Pancreas (tissue), 10 donors: ENCODE results near the gene CELF4. TPM values are rescaled to one million over a fixed set of nuclear protein-coding genes. Genes with fewer than 3 reads are reported as not detected.
A peak's percentile ranks its signal among the peaks of the same experiment; 100 is the strongest.

ENCODE experiments used
- ATAC-seq, 4 donors: fragments of 200-7000 bp; cut with Tn5 transposase; one replicate each; pipeline versions ENCODE4 v1.8.0 to v1.9.1; 2020; ENCODE audit warnings: mild to moderate bottlenecking in 4 of 4, moderate library complexity in 4 of 4
- DNase-seq, 6 donors: peaks; one replicate each; pipeline ENCODE4 v3.0.0-alpha.2; 2020
- FAIRE-seq: peaks from 2 replicates; lab custom pipeline; 2012; peaks lifted over from hg19 to GRCh38; lab: Jason Lieb, UNC
- H3K27ac ChIP-seq, 4 donors: fragments of 200-600 bp; sonication (generic); 1 replicate in 3 of 4; 2 replicates in 1 of 4; pipeline versions ENCODE4 v1.5.0 to v1.8.0; 2020
- H3K27me3 ChIP-seq, 4 donors: fragments of 200-600 bp; one replicate each; pipeline ENCODE4 v1.8.0; 2021
- H3K36me3 ChIP-seq, 3 donors: fragments of 200-600 bp; sonication (generic) in 1 of 3; one replicate each; pipeline versions ENCODE4 v1.5.0 to v1.8.0; 2020 to 2021
- H3K4me1 ChIP-seq, 3 donors: fragments of 200-600 bp; one replicate each; pipeline ENCODE4 v1.8.0; 2021
- H3K4me3 ChIP-seq, 4 donors: fragments of 200-600 bp; sonication (generic) in 2 of 4; one replicate each; pipeline versions ENCODE4 v1.5.0 to v1.8.0; 2020 to 2021
- H3K9me3 ChIP-seq, 4 donors: fragments of 200-600 bp; one replicate each; pipeline ENCODE4 v1.8.0; 2021
- WGBS, 2 donors: extraction: QIAGEN DNeasy Blood & Tissue Kit; methylation state at CpG; one replicate each; pipeline ENCODE4 v1.1.7; 2013; 5-methylcytosine and 5-hydroxymethylcytosine counted together
- intact Hi-C, 3 donors: fragments of 100-400 bp; cut with DNase I; formaldehyde crosslinking; loops; one replicate each; pipeline versions ENCODE4 v1.11.1 to v1.14.2; 2022
- polyA plus RNA-seq, 2 donors: library from polyadenylated mRNA; stranded (reverse); fragments of 200-250 nt; gene quantifications; one replicate each; pipeline ENCODE4 v1.2.3, GENCODE V29; 2013
- total RNA-seq, 6 donors: library from RNA; stranded (reverse); fragmentation: NEBNext Ultra II Directional in 4 of 6; extraction: Animal tissue kit (Norgen Biotek cat#: 25700) in 4 of 6; gene quantifications; one replicate each; pipeline versions ENCODE4 v1.2.1 to v1.2.4, GENCODE V29; 2021 to 2023
- TF ChIP-seq, protein P1 (sequence below), 4 donors: fragments of 200-600 bp; sonication (generic) in 3 of 4; IDR thresholded peaks; one replicate each; pipeline versions ENCODE4 v1.5.0 to v1.8.0; 2021; ENCODE audit warnings: antibody characterized with exemption in 4 of 4
- donor health status: healthy with polysubstance abuse.
- donor health status: DM: no; HTN: no; CAD: no; lungs with moderate emphysema.
- donor health status: DM: no; HTN: no; CAD: no.
- donor health status: control.
- donor health status: control.
- donor health status: Bipolar disorder and iron deficiency.
- donor health status: DM: yes; HTN: yes; CAD: no.
- donor health status: DM: no; HTN: no; CAD: no.
- donor health status: DM: no; HTN: no; CAD: no.
- donor health status: DM: yes; HTN: yes; CAD: no.

CELF4 gene
- total and polyA plus RNA-seq, 8 donors, result 1.0 to 10.0 (median 2.8) TPM

DNA sequence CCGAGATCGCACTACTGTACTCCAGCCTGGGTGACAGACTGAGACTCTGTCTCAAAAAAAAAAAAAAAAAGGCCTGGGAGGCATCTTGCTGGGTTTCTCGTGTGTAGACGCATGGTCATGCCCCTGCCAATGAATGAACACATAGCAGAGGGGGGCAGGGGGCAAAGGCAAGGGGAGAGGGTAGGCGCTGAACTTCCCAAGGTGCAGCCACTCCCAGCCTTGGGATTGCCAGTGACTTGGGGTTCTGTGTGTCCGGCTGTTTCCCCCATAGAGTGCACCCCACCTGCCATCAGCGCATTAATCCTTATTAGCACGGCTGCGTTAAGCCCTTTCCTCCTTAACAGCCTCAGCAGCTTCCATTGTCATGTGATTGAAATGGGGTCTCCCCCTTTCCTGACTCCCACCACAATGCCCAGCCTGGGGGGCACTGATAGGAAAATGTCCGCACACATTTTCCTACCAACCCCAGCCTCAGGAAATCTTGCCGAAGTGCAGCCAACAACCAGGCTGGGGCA, 225.8 kb downstream of the CELF4 start:
- Histone ChIP-seq H3K27ac (no peak overlapping the region), H3K27me3 (no peaks in the 10 kb centered on the region), H3K4me3 (no peak overlapping the region), H3K36me3 (no peaks in the 10 kb centered on the region), H3K9me3 (no peaks in the 10 kb centered on the region), H3K4me1 (no peaks in the 10 kb centered on the region)
- TF ChIP-seq, protein P1, sequence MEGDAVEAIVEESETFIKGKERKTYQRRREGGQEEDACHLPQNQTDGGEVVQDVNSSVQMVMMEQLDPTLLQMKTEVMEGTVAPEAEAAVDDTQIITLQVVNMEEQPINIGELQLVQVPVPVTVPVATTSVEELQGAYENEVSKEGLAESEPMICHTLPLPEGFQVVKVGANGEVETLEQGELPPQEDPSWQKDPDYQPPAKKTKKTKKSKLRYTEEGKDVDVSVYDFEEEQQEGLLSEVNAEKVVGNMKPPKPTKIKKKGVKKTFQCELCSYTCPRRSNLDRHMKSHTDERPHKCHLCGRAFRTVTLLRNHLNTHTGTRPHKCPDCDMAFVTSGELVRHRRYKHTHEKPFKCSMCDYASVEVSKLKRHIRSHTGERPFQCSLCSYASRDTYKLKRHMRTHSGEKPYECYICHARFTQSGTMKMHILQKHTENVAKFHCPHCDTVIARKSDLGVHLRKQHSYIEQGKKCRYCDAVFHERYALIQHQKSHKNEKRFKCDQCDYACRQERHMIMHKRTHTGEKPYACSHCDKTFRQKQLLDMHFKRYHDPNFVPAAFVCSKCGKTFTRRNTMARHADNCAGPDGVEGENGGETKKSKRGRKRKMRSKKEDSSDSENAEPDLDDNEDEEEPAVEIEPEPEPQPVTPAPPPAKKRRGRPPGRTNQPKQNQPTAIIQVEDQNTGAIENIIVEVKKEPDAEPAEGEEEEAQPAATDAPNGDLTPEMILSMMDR (IDR thresholded peaks at IDR 0.05), result no peak
- 63 to 74% methylated on average over 11 of the region's 11 CpGs for WGBS, 2 donors
- DNase-seq (no peak), ATAC-seq (no peak), FAIRE-seq (no peak)
- intact Hi-C loops, result loop anchor here in 2 of 3 donors (10.0 kb wide), 2 partner anchors 195 to 205 kb away; no protein-coding TSS in a partner anchor

DNA sequence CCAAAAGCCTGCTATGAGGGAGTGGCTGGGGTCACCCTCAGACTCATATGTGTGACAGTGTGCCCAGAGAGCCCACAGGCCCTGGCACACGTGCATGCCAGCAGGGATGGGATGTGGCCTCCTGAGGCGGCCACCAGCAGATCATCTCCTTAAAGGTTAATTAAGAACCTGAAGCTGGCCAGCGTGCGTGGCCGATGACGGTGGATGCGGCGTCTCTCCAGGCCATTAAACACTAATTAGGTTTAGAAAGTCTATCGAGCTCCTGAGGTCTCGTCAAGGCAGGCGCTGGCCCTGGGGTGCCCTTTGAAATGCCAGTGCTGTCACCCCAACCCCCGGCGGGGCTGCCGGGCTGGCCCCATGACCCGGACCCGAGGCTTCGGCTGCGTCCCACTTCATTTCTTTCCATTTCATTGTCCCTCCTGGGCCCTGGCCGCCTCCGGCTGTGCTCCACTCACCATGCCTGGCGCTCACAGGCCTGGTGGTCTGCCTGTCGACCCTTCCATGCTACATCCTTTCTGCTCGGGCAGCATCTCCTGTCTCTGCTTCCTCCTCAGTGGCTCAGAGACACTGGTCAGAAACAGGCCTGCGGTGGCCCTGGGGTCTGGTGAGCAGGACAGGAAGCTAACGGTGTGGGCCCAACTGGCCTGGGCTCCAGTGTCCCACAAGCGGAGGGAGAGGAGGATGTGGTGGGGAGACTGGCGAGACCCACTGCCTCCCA, 228.9 kb downstream of the CELF4 start:
- Histone ChIP-seq H3K36me3 (no peaks in the 10 kb centered on the region), H3K27ac (no peak overlapping the region), H3K4me3 (no peak overlapping the region), H3K27me3 (no peaks in the 10 kb centered on the region), H3K4me1 (no peaks in the 10 kb centered on the region), H3K9me3 (no peaks in the 10 kb centered on the region)
- TF ChIP-seq, protein P1 (IDR thresholded peaks at IDR 0.05), result no peak
- WGBS, 2 donors, result 79 to 85% methylated on average over 27 of the region's 27 CpGs
- no peak for DNase-seq
- ATAC-seq, result no peak
- intact Hi-C loops, result no loop called here
- no peak for FAIRE-seq

DNA sequence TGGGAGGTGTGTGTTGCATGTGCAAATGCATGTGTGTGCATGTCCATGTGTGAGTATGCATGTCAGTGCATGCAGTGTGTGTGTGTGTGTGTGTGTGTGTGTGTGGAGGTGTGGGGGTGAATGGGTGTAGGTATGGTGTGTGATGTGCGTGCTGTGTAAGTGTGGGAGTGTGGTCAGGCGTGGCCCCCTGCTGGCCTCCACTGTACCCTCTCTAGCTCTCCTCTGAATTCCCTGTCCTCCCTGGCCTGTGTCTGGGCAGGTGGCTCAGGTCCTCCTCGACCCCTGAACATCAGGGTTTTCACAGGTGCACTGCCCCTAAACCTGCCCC, 230.2 kb downstream of the CELF4 start:
- Histone ChIP-seq H3K4me1 (no peaks in the 10 kb centered on the region), H3K4me3 (no peak overlapping the region), H3K27ac (no peak overlapping the region), H3K27me3 (no peaks in the 10 kb centered on the region), H3K36me3 (no peaks in the 10 kb centered on the region), H3K9me3 (no peaks in the 10 kb centered on the region)
- intact Hi-C loops, result no loop called here
- 24 to 46% methylated on average over 3 of the region's 3 CpGs for WGBS, 2 donors
- peak in 3 of 4 donors; percentile 72 to 79 (median 73) for ATAC-seq
- no peak for DNase-seq
- FAIRE-seq, result no peak
- TF ChIP-seq, protein P1 (IDR thresholded peaks at IDR 0.05), result no peak

DNA sequence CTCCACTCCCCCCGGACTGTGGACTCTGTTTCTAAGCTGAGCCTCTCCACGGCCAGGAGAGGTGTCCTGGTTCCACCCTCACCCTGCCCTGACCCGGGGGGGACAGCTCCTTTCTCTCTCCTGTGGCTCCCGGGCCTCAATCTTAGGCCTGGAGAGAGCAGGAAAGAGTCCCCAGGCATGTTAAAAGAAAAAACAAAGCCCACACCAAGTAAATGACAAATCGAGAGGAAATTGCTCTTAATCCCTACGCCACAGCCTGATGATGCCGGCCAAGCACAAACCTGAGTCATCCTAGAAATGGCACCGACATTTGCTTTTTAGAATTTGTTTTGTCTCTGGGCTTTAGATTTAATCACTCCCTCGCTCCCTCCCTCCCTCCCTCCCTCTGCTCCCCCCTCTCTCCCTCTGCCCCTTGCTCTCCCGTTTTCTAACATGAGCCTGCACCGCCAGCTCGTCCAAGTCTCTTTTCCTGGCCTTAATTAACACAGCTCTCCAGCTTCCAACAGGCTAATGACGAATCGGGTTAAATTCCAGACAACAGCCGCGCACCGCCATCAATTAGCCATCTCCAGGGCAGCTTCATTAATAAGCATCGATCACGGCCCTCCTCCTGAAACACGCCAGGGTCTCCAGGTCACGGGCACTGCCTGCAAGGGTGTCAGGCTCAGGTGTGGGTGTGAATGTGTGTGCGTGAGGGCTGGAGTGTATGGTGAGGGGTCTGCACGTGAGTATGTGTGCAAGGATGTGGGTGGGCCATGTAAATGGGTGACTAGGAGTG, 230.8 kb downstream of the CELF4 start:
- Histone ChIP-seq H3K4me1 (no peaks in the 10 kb centered on the region), H3K9me3 (no peaks in the 10 kb centered on the region), H3K27me3 (no peaks in the 10 kb centered on the region), H3K36me3 (no peaks in the 10 kb centered on the region), H3K27ac (no peak overlapping the region), H3K4me3 (no peak overlapping the region)
- 57 to 60% methylated on average over 23 of the region's 23 CpGs for WGBS, 2 donors
- intact Hi-C loops, result no loop called here
- DNase-seq (no peak), ATAC-seq (peak in 1 of 4 donors; percentile 24), FAIRE-seq (no peak)
- TF ChIP-seq, protein P1 (IDR thresholded peaks at IDR 0.05), result no peak
